ENCODE data around the gene PLCL1.

PLCL1 gene

DNA sequence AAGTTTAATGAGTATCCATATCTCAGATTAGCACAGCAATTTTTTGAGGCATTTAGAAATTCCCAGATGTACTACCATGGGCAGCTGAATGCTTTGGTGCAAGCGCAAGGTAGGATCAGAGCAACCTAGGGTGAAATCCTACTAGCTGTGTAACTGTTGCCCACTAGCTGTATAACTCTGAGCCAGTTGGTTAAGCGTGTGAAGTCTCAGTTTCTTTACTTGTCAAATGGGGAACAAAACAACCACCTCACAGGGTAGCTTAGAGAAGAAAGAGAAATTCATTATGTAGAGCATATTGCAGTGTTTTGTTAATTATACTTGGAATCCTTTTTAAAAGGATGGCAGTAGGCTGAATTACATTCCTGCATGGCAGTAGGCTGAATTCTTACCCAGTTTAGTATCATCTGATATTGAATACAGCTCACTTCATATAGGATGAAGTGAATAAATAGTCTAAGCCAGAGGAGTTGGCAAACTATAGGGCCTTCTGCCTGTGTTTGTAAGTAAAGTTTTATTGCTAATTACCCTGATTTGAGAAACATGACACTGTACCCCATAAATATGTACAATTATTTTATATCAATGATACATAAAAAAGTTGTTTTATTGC is 180.7 kb downstream of the PLCL1 start:
- no peaks in the 10 kb centered on the region for H3K36me3 ChIP-seq (ENCODE audit: control insufficient read depth, insufficient read depth, low read length)
- no peaks in the 10 kb centered on the region for H3K4me1 ChIP-seq (ENCODE audit: control insufficient read depth, insufficient read depth, low read length)
- H3K9ac ChIP-seq (ENCODE audit: low read length), result no peak overlapping the region
- no peak overlapping the region for H3K27ac ChIP-seq (ENCODE audit: low read depth, low read length)
- H3K27me3 ChIP-seq (ENCODE audit: control insufficient read depth, insufficient read depth, low read length), result no peaks in the 10 kb centered on the region
- no peak overlapping the region for H3K4me3 ChIP-seq (ENCODE audit: low read depth, low read length)
- peaks cover 1% of the 10 kb centered on the region; the same call in 1 of the 2 replicates for H3K9me3 ChIP-seq (ENCODE audit: control insufficient read depth, insufficient read depth, low read depth, low read length)

DNA sequence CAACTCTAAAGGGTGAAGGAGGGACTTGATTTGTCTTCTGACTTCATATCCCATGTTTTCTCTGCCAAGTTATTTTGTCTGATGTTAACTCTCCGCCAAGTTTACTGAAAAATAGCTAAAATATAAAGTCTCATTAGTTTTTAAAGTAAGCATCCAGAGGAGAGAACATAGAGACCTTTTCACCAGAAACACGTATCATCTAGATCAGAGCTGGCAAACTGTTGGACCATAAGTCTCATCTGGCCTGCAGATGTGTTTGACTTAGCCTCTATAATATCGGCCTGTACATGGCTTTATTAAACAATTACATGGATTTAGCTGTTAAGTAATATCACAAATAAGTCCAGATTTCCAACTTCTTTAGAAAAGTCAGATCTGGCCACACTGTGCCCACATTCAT is 182.6 kb downstream of the PLCL1 start:
- Histone ChIP-seq H3K27ac (ENCODE audit: low read depth, low read length) (no peak overlapping the region), H3K9ac (ENCODE audit: low read length) (no peak overlapping the region), H3K27me3 (ENCODE audit: control insufficient read depth, insufficient read depth, low read length) (no peaks in the 10 kb centered on the region), H3K4me1 (ENCODE audit: control insufficient read depth, insufficient read depth, low read length) (no peaks in the 10 kb centered on the region), H3K36me3 (ENCODE audit: control insufficient read depth, insufficient read depth, low read length) (no peaks in the 10 kb centered on the region), H3K4me3 (ENCODE audit: low read depth, low read length) (no peak overlapping the region), H3K9me3 (ENCODE audit: control insufficient read depth, insufficient read depth, low read depth, low read length) (peaks cover 10% of the 10 kb centered on the region; the same call in 1 of the 2 replicates)

DNA sequence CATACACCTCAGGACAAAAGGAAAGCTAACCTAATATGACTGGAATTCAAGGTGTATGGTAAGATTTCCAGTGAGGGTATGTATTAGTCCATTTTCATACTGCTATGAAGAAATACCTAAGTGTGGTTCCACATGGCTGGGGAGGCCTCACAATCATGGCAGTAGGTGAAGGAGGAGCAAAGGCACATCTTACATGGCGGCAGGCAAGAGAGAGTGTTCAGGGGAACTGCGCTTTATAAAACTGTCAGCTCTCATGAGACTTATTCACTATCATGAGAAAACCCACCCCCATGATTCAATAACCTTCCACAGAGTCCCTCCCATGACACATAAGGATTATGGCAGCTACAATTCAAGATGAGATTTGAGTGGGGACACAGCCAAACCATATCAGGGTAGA is 186.0 kb downstream of the PLCL1 start:
- no peak overlapping the region for H3K4me3 ChIP-seq (ENCODE audit: low read depth, low read length)
- H3K4me1 ChIP-seq (ENCODE audit: control insufficient read depth, insufficient read depth, low read length), result no peaks in the 10 kb centered on the region
- H3K9me3 ChIP-seq (ENCODE audit: control insufficient read depth, insufficient read depth, low read depth, low read length), result peaks cover 10% of the 10 kb centered on the region; the same call in 1 of the 2 replicates
- H3K9ac ChIP-seq (ENCODE audit: low read length), result no peak overlapping the region
- H3K27ac ChIP-seq (ENCODE audit: low read depth, low read length), result no peak overlapping the region
- H3K36me3 ChIP-seq (ENCODE audit: control insufficient read depth, insufficient read depth, low read length), result no peaks in the 10 kb centered on the region
- H3K27me3 ChIP-seq (ENCODE audit: control insufficient read depth, insufficient read depth, low read length), result no peaks in the 10 kb centered on the region

DNA sequence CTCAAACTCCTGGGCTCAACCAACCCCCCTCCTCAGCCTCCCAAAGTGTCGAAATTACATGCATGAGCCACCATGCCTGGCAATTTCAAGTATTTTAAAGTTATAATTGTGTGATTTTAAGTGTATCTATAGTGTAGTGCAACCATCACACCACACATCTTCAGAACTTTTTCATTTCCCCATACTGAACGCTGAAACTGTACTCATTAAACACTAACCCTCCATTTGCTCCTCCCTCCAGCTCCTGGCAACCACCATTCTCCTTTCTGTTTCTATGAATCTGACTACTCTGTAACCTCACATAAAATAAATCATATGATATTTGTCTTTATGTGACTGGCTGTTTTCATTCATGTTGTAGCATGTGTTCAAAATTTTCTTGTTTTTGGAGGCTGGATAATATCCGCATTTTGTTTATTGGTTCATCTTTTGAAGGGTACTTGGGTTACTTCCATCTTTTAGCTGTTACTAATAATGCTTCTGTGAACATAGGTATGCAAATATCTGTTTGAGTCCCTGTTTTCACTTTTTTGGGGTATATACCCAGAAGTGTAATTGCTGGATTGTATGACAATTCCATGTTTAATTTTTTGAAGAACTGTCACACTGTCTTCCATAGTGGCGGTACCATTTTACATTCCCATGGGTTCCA is 188.2 kb downstream of the PLCL1 start:
- Histone ChIP-seq H3K27ac (ENCODE audit: low read depth, low read length) (no peak overlapping the region), H3K9me3 (ENCODE audit: control insufficient read depth, insufficient read depth, low read depth, low read length) (peaks cover 10% of the 10 kb centered on the region; the same call in 1 of the 2 replicates), H3K4me3 (ENCODE audit: low read depth, low read length) (no peak overlapping the region), H3K27me3 (ENCODE audit: control insufficient read depth, insufficient read depth, low read length) (no peaks in the 10 kb centered on the region), H3K4me1 (ENCODE audit: control insufficient read depth, insufficient read depth, low read length) (no peaks in the 10 kb centered on the region), H3K9ac (ENCODE audit: low read length) (no peak overlapping the region), H3K36me3 (ENCODE audit: control insufficient read depth, insufficient read depth, low read length) (no peaks in the 10 kb centered on the region)

DNA sequence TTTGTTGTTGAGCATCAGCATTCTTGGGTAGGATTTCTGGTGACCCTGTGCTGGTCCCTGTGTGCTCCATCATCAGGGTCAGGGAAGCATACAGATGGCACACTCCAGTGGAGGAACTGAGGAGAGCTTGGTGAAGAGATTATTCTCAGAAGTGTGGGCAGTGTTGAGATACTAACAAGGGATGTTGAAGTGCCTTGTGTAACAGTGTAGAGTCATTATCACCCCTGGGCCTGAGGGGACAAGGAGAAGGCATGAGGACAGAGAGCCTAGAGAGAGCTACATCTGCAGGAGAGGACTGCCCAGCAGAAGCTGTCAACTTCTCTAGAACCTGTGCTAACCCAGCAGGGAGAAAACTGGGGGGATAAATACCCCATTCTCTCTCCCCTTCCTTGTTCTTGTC is 189.0 kb downstream of the PLCL1 start:
- H3K27me3 ChIP-seq (ENCODE audit: control insufficient read depth, insufficient read depth, low read length), result no peaks in the 10 kb centered on the region
- H3K9ac ChIP-seq (ENCODE audit: low read length), result no peak overlapping the region
- H3K4me1 ChIP-seq (ENCODE audit: control insufficient read depth, insufficient read depth, low read length), result no peaks in the 10 kb centered on the region
- H3K9me3 ChIP-seq (ENCODE audit: control insufficient read depth, insufficient read depth, low read depth, low read length), result peaks cover 10% of the 10 kb centered on the region; the same call in 1 of the 2 replicates
- no peak overlapping the region for H3K27ac ChIP-seq (ENCODE audit: low read depth, low read length)
- no peak overlapping the region for H3K4me3 ChIP-seq (ENCODE audit: low read depth, low read length)
- H3K36me3 ChIP-seq (ENCODE audit: control insufficient read depth, insufficient read depth, low read length), result no peaks in the 10 kb centered on the region

DNA sequence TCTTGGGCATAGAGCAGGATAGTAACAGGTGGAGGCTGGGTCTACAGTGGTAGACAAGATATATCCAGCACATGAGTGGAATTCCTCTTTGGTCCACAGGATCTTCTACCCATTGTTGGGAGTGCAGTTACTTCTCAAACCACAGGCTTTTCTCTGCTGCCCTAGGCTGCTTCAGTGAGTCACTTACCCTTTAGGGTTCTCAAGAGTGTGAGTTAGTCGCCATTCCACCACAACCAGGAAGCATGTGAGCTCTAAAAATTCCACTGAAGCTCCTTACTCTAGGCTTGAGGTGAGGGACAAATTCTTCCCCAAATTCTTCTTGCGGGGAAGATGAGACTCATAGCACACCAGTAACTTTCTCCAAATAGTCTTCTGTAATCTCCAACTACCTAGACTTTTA is 189.4 kb downstream of the PLCL1 start:
- H3K9me3 ChIP-seq (ENCODE audit: control insufficient read depth, insufficient read depth, low read depth, low read length), result peaks cover 10% of the 10 kb centered on the region; the same call in 1 of the 2 replicates
- H3K4me1 ChIP-seq (ENCODE audit: control insufficient read depth, insufficient read depth, low read length), result no peaks in the 10 kb centered on the region
- no peak overlapping the region for H3K27ac ChIP-seq (ENCODE audit: low read depth, low read length)
- no peaks in the 10 kb centered on the region for H3K36me3 ChIP-seq (ENCODE audit: control insufficient read depth, insufficient read depth, low read length)
- no peak overlapping the region for H3K4me3 ChIP-seq (ENCODE audit: low read depth, low read length)
- H3K9ac ChIP-seq (ENCODE audit: low read length), result no peak overlapping the region
- H3K27me3 ChIP-seq (ENCODE audit: control insufficient read depth, insufficient read depth, low read length), result no peaks in the 10 kb centered on the region

DNA sequence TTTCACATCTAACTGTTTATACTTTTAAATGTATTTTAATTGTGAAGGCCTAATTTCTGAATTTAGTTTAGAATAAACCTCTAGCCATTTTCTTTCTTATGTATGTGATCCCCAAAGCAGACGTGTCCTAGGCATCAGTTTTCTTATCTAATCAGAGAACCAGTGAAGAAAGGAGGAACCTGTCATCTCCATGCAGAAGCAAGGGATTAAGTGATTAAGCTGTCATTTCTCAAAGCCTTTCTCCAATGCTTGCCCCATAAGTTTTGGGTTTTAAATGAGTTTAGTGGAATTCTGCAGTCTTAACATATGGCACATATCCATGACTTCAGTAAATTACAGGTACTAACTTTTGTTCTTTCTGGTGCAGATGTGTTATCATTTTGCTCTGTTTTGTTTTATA is 190.4 kb downstream of the PLCL1 start:
- no peaks in the 10 kb centered on the region for H3K27me3 ChIP-seq (ENCODE audit: control insufficient read depth, insufficient read depth, low read length)
- no peak overlapping the region for H3K9ac ChIP-seq (ENCODE audit: low read length)
- peaks cover 10% of the 10 kb centered on the region; the same call in 1 of the 2 replicates for H3K9me3 ChIP-seq (ENCODE audit: control insufficient read depth, insufficient read depth, low read depth, low read length)
- H3K36me3 ChIP-seq (ENCODE audit: control insufficient read depth, insufficient read depth, low read length), result no peaks in the 10 kb centered on the region
- no peaks in the 10 kb centered on the region for H3K4me1 ChIP-seq (ENCODE audit: control insufficient read depth, insufficient read depth, low read length)
- no peak overlapping the region for H3K4me3 ChIP-seq (ENCODE audit: low read depth, low read length)
- H3K27ac ChIP-seq (ENCODE audit: low read depth, low read length), result no peak overlapping the region

DNA sequence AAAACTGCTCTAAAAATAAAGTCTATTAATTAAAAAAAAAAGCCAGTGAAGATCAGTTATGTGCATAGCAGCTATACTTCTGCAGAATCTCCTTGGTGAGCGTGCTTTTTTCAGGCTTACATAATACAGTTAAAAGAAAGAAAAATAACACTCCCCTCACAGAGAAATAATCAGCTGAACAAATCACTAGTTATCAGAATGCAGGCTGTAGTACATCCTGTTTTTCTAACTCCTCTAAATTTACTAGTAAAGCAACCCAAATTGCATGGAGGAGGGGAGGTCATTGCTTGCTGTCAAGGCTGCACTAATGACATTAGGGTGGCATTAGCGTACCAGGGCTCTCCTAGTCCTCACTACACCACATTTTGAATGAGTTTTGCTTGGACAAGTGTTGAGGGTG is 192.2 kb downstream of the PLCL1 start:
- Histone ChIP-seq H3K9me3 (ENCODE audit: control insufficient read depth, insufficient read depth, low read depth, low read length) (no peaks in the 10 kb centered on the region), H3K4me1 (ENCODE audit: control insufficient read depth, insufficient read depth, low read length) (no peaks in the 10 kb centered on the region), H3K27me3 (ENCODE audit: control insufficient read depth, insufficient read depth, low read length) (no peaks in the 10 kb centered on the region), H3K9ac (ENCODE audit: low read length) (no peak overlapping the region), H3K27ac (ENCODE audit: low read depth, low read length) (no peak overlapping the region), H3K36me3 (ENCODE audit: control insufficient read depth, insufficient read depth, low read length) (no peaks in the 10 kb centered on the region), H3K4me3 (ENCODE audit: low read depth, low read length) (no peak overlapping the region)

DNA sequence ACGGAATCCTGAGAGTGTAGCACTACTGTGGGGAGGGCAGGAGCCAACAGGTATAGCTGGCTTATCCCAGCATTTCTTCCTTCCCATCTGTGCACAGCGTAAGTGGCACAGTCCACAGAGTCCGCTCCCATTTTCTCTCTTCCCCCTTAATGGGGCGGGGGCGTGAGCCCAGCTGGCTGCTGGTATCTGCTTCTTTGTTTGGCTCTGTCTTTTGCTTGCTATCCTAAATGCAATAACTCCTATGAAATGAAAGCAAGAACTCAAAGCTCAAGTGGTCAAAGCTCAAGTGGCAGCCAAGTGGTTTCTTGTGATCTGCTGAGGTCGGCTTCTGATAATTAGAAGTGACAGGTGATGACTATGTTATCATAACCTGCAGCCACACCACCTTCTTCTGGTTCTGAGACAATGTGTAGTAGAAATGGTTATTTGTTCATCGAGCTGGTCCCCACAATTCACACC is 192.7 kb downstream of the PLCL1 start:
- Histone ChIP-seq H3K9me3 (ENCODE audit: control insufficient read depth, insufficient read depth, low read depth, low read length) (no peaks in the 10 kb centered on the region), H3K4me3 (ENCODE audit: low read depth, low read length) (no peak overlapping the region), H3K4me1 (ENCODE audit: control insufficient read depth, insufficient read depth, low read length) (no peaks in the 10 kb centered on the region), H3K36me3 (ENCODE audit: control insufficient read depth, insufficient read depth, low read length) (no peaks in the 10 kb centered on the region), H3K9ac (ENCODE audit: low read length) (no peak overlapping the region), H3K27me3 (ENCODE audit: control insufficient read depth, insufficient read depth, low read length) (no peaks in the 10 kb centered on the region), H3K27ac (ENCODE audit: low read depth, low read length) (no peak overlapping the region)

DNA sequence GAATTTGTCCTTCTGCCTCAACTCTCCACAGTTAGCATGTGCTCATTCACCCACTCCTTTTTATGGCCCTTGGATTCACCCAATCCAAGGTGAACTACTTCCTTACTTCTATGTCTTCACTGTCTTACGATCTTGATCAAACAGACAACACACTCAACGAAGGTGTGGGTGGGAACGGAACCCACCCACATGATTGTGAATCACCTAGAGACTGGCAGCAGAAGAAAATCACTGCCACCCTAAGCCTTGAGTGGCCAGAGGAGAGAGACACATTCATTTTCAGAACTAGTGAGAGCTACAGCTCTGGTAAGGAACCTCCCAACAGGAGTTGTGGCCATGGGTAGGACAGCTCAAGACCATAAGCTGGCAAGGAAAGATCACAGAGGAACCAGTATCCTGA is 194.3 kb downstream of the PLCL1 start:
- Histone ChIP-seq H3K36me3 (ENCODE audit: control insufficient read depth, insufficient read depth, low read length) (no peaks in the 10 kb centered on the region), H3K9ac (ENCODE audit: low read length) (no peak overlapping the region), H3K4me3 (ENCODE audit: low read depth, low read length) (no peak overlapping the region), H3K27me3 (ENCODE audit: control insufficient read depth, insufficient read depth, low read length) (no peaks in the 10 kb centered on the region), H3K4me1 (ENCODE audit: control insufficient read depth, insufficient read depth, low read length) (no peaks in the 10 kb centered on the region), H3K27ac (ENCODE audit: low read depth, low read length) (no peak overlapping the region), H3K9me3 (ENCODE audit: control insufficient read depth, insufficient read depth, low read depth, low read length) (no peaks in the 10 kb centered on the region)

DNA sequence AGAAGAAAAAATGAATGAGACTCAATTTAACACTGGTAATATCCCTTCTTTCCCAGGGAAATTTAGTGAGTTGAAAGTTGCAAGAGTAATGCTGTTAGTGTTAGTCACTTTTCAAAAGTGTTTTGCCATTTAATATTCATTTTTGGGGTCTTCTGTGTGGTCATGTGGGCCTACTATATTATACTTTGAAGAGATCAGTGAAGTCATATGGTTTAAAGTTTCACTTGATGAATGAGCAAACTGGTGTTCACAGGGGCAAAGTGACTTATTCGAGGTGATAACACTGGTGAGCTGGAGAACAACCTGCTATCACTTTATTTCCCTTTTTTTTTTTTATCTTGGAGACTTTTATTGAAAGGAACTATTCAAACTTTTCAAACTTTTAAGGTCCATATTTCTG is 196.0 kb downstream of the PLCL1 start:
- Histone ChIP-seq H3K27me3 (ENCODE audit: control insufficient read depth, insufficient read depth, low read length) (no peaks in the 10 kb centered on the region), H3K4me1 (ENCODE audit: control insufficient read depth, insufficient read depth, low read length) (no peaks in the 10 kb centered on the region), H3K36me3 (ENCODE audit: control insufficient read depth, insufficient read depth, low read length) (no peaks in the 10 kb centered on the region), H3K27ac (ENCODE audit: low read depth, low read length) (no peak overlapping the region), H3K9me3 (ENCODE audit: control insufficient read depth, insufficient read depth, low read depth, low read length) (no peaks in the 10 kb centered on the region), H3K9ac (ENCODE audit: low read length) (no peak overlapping the region), H3K4me3 (ENCODE audit: low read depth, low read length) (no peak overlapping the region)
